ENCODE results near the gene B4GALNT3.

The B4GALNT3 gene

GRCh38 chr12:510071-510825 is 50.5 kb downstream of the B4GALNT3 start:
- TF ChIP-seq FOXP2 (optimal IDR thresholded peaks at IDR 0.05; ENCODE audit: borderline replicate concordance, extremely low read depth, extremely low read length, insufficient read depth): peak; percentile 76
- TF ChIP-seq TAF1 (IDR thresholded peaks at IDR 0.05; ENCODE audit: borderline replicate concordance, insufficient read depth, low read length): no peak
- TF ChIP-seq SIN3A (IDR thresholded peaks at IDR 0.05; ENCODE audit: borderline replicate concordance, insufficient read depth, low read length): 0 out of 2 replicates have a peak, but pooled peaks have one; percentile 14

GRCh38 chr12:512933-513332 is 53.2 kb downstream of the B4GALNT3 start:
- TF ChIP-seq SIN3A (IDR thresholded peaks at IDR 0.05; ENCODE audit: borderline replicate concordance, insufficient read depth, low read length): no peak

DNA sequence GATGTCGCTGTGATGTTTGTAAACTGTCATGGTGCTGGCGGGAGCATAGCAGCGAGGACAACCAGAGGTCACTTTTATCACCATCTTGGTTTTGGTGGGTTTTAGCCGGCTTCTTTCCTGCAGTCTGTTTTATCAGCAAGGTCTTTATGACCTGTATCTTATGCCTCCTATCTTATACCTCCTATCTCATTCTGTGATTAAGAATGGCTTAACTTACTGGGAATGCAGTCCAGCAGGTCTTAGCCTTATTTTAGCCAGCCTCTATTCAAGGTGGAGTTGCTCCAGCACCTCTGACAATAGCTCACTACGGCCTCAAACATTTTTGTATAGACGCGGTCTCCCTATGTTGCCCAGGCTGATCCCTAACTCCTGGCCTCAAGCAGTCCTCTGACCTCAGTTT is 53.7 kb downstream of the B4GALNT3 start:
- no peak for TF ChIP-seq SIN3A (IDR thresholded peaks at IDR 0.05; ENCODE audit: borderline replicate concordance, insufficient read depth, low read length)
- no peak for TF ChIP-seq REST (IDR thresholded peaks at IDR 0.05; ENCODE audit: insufficient read depth in 1 of 2, low read depth in 2 of 2, low read length in 2 of 2)
- no peak for TF ChIP-seq POLR2AphosphoS5 (IDR thresholded peaks at IDR 0.05; ENCODE audit: low read depth, low read length)
- no peak for TF ChIP-seq TAF1 (IDR thresholded peaks at IDR 0.05; ENCODE audit: borderline replicate concordance, insufficient read depth, low read length)
- no peak for TF ChIP-seq FOXP2 (optimal IDR thresholded peaks at IDR 0.05; ENCODE audit: borderline replicate concordance, extremely low read depth, extremely low read length, insufficient read depth)

GRCh38 chr12:517538-517937 is 57.8 kb downstream of the B4GALNT3 start:
- TF ChIP-seq POLR2AphosphoS5 (IDR thresholded peaks at IDR 0.05; ENCODE audit: low read depth, low read length) (no peak), SIN3A (IDR thresholded peaks at IDR 0.05; ENCODE audit: borderline replicate concordance, insufficient read depth, low read length) (no peak), TAF1 (IDR thresholded peaks at IDR 0.05; ENCODE audit: borderline replicate concordance, insufficient read depth, low read length) (no peak), FOXP2 (optimal IDR thresholded peaks at IDR 0.05; ENCODE audit: borderline replicate concordance, extremely low read depth, extremely low read length, insufficient read depth) (no peak), REST (IDR thresholded peaks at IDR 0.05; ENCODE audit: insufficient read depth in 1 of 2, low read depth in 2 of 2, low read length in 2 of 2) (no peak)

- TF ChIP-seq SIN3A (IDR thresholded peaks at IDR 0.05; ENCODE audit: borderline replicate concordance, insufficient read depth, low read length) (no peak), FOXP2 (optimal IDR thresholded peaks at IDR 0.05; ENCODE audit: borderline replicate concordance, extremely low read depth, extremely low read length, insufficient read depth) (no peak), TAF1 (IDR thresholded peaks at IDR 0.05; ENCODE audit: borderline replicate concordance, insufficient read depth, low read length) (no peak), REST (IDR thresholded peaks at IDR 0.05; ENCODE audit: insufficient read depth in 1 of 2, low read depth in 2 of 2, low read length in 2 of 2) (no peak), POLR2AphosphoS5 (IDR thresholded peaks at IDR 0.05; ENCODE audit: low read depth, low read length) (no peak)
Observed at GRCh38 chr12:520119-520518, 60.4 kb downstream of the B4GALNT3 start.

DNA sequence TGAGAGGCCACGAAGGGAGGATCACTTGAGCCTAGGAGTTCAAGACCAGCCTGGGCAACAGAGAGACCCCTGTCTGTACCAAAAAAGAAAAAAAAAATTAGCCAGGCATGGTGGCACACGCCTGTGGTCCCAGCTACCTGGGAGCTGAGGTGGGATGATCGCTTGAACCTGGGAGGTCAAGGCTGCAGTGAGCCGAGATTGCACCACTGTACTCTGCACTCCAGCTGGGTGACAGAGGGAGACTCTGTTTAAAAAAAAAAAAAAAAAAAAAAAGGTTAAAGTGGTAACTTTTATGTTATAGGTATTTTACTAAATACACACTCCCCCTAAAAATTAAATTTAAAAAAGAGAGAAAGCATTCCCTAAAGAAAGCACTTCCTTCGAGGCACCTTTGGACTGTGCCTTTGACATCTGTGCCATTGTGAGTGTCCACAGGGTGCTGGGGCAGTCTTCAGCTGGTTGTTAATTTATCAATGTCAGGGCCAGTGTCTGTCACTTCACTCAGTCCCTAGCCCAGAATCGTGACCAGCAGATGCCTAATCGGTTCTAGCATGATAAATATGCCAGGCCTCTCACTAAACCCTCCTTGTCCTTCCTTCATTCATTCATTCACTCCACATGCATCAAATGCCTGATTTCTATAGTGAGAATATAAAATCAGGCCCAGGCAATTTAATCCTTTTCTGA is 63.1 kb downstream of the B4GALNT3 start:
- TF ChIP-seq FOXP2 (optimal IDR thresholded peaks at IDR 0.05; ENCODE audit: borderline replicate concordance, extremely low read depth, extremely low read length, insufficient read depth) (no peak), REST (IDR thresholded peaks at IDR 0.05; ENCODE audit: insufficient read depth in 1 of 2, low read depth in 2 of 2, low read length in 2 of 2) (no peak), TAF1 (IDR thresholded peaks at IDR 0.05; ENCODE audit: borderline replicate concordance, insufficient read depth, low read length) (no peak), SIN3A (IDR thresholded peaks at IDR 0.05; ENCODE audit: borderline replicate concordance, insufficient read depth, low read length) (no peak), POLR2AphosphoS5 (IDR thresholded peaks at IDR 0.05; ENCODE audit: low read depth, low read length) (no peak)

Data from PFSK-1 (cell line).